GM19238 (cell line): ENCODE results near the gene PLGRKT.
"Not testable (repeated sequence)": the region's sequence is repeated elsewhere in the genome, so short reads cannot be mapped to it uniquely, and the experiment has no call there.

Source experiments
- DNase-seq: peaks from one replicate; pipeline ENCODE4 v3.0.0; 2011; ENCODE audit warnings: low spot score; ENCODE audit not compliant: insufficient read length

PLGRKT gene

DNA sequence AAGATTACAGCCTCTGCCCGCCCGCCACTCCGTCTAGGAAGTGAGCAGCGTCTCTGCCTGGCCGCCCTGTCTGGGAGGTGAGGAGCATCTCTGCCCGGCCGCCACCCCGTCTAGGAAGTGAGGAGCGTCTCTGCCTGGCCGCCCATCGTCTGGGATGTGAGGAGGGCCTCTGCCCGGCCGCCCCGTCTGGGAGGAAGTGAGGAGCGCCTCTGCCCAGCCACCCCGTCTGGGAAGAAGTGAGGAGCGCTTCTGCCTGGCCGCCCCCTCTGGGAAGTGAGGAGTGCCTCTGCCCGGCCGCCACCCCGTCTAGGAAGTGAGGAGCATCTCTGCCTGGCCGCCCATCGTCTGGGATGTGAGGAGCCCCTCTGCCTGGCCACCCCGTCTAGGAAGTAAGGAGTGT is 4.8 kb downstream of the PLGRKT start:
- not testable (repeated sequence) for DNase-seq

DNA sequence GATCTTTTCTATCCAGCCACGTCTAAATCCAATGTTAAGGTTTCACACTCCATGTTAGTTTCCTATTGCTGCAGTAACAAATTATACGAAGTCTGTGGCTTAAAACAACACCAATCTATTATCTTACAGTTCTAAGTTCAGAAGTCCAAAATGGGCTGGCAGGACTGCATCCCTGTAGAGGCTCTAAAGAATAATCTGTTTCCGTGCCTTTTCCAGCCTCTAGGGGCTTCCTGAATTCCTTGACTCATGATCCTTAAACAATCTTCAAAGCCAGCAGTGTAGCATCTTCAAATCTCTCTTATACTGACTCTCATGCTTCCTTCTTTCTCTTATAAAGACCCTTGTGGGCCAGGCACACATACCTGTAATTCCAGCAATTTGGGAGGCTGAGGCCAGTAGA is 6.8 kb downstream of the PLGRKT start:
- no peak for DNase-seq

DNA sequence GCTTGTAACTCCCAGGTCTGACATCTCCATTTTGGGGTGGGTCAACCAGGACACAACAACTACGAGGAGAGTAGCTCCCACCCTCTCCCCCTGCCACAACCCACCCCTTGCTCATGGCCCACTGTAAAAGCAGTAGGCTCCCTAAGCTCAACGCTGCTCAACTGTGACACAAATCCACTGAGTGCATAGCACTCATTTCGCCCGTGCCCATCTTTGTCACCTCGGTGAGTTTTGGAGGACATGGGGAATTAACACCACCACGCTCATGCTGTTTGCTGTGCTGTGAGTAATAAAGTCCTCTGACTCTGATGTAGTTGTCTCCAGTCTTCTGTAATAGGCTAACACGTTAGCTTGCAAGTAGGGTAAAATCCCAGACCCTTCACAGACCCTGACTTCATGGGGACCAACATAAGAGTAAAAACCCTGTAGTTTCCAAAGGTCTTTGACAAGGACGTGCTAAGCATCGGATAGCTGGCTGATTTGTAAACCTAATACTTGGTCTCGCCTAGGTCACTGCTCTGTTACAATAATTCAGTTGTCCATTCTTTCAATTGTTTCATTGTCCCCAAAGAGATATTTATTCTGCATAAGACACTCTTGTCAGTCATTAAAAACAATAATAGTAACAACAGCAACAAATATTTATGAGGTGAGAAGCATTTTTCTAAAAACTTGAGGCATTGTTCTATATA is 7.7 kb downstream of the PLGRKT start:
- DNase-seq: no peak

DNA sequence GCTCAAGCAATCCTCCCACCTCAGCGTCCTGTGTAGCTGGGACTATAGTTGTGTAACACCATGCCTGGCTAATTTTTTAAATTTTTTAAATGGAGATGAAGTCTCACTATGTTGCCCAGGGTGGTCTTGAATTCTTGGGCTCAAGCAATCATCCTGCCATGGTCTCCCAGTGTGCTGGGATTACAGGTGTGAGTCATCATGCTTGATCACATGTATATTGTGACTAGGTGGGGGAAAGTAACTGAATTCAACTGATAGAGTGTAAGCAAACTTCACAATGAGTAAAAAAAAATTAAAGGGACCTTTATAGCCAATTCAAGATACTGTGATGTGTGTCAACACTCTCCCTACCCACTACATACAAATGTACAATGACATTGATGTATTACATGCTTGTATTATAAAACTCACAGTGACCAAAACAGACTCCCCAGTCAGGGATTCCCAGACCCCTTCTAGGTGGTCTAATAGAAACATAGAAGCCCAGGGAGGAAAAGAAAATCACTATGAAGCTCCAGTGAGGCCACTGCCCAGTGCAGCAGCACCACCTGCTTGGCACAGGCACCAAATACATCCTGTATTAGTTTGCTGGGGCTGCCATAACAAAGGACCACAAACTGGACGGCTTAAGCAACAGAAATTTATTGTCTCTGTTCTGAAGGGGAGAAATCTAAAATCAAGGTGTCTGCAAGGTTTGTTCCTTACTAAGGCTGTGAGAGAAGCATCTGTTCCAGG is 8.8 kb downstream of the PLGRKT start:
- no peak for DNase-seq

DNA sequence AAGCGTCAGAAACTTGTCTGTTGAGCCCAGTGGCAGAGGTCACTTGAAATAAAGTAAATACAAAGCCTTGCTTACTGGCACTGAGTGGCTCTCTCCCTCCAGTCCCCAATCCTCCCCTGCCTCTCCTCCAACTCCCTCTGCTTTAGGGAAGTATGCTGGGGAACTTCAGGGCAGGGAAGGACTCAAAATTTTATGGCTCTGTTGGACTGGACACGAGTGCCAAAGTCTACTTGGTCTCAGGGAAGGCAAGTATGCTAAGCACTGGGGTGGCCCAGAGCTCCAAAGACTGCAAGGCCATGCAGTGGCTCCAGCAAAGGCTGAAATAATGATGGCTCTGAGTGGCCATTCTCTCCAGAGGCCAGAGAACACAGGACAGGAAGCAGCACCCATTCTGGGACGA is 9.6 kb downstream of the PLGRKT start:
- DNase-seq: no peak

DNA sequence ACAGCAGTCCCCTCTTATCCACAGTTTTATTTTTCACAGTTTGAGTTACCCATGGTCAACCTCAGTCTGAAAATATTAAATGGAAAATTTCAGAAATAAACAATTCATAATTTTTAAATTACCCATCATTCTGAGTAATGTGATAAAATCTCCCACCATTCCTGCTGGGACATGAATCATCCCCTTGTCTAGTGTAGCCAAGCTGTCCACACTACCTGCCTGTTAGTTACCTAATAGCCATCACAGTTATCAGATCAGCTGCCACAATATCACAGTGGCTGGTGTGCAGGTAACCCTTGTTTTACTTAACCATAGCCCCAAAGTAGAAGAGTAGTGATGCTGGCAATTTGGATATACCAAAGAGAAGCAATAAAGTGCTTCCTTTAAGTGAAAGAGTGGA is 10.7 kb downstream of the PLGRKT start:
- DNase-seq: no peak

DNA sequence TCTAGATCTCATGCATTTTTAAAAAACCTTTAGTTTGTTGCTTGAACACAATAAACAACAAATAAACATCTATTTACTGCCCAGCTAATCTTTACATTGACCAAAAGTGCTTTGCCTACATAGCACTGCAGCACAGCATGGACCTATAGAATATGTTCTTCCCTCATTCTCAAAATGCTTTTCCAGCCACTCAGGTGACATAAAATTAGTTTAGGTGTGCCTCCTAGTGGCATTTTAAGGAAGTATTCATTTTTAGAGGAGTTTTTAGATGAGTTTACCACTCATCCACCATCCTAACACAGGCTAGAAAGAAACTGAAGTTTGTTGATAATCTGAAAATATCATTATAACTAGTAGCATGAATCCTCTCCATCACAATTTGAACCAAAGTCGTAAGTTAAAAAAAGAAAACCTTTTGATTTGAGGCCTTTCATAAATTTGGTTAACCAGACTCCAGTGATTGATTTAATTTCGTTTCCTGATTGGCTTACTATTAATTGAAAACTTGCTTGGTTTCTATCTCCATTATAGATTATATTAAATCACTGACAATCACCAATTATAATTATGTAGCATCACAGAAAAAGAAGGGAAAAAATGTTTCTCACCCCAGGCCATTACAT is 12.6 kb downstream of the PLGRKT start:
- no peak for DNase-seq

DNA sequence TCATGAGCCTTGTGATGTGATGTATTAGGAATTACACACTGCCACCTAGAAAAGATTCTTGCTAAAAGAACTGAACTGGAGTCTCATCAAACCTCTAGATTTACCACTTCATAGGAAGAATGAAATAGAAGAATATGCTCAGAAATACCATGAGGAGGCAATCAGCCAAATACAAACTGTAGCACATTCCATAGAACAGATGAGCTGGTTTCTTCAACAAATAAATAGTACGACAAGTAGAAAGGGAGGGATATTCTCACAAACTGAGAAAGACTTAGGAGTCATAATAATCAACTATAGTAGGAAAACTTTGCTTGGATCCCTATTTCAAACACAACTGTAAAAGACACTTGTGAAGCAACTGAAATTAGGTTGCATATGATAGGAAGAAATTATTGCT is 15.4 kb downstream of the PLGRKT start:
- DNase-seq: no peak

DNA sequence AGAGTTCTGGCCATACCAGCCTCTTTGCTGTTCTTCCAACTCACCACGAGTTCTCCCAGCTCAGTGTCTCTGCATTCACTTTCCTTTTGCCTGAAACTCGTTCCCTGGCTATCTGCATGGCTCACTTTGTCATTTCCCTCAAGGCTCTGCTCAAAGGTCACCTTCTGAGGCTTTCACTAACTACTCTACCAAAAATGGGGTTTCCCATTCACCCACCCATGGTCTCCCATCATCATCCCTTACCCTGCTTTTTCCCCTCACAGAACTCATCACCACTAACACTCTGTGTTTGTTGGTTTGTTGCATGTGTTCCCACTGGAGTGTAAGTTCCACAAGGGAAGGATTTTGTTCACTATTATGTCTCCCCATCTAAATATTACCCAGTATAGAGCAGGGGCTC is 16.6 kb downstream of the PLGRKT start:
- DNase-seq: no peak

DNA sequence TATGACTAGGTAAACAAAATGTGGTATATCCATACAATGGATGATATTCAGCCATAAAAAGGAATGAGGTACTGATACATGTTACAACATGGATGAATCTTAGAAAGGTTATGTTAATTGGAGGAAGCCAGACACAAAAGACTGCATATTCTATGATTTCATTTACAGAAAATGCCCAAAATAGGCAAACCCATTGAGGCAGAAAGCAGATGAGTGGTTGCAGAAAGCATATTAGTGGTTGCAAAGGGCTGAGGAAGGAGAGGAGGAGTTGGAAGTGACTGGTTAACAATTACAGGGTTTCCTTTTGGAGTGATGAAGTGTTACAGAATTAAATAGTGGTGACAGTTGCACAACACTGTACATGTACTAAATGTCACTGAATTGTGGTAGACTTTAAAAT is 17.7 kb downstream of the PLGRKT start:
- DNase-seq: no peak

DNA sequence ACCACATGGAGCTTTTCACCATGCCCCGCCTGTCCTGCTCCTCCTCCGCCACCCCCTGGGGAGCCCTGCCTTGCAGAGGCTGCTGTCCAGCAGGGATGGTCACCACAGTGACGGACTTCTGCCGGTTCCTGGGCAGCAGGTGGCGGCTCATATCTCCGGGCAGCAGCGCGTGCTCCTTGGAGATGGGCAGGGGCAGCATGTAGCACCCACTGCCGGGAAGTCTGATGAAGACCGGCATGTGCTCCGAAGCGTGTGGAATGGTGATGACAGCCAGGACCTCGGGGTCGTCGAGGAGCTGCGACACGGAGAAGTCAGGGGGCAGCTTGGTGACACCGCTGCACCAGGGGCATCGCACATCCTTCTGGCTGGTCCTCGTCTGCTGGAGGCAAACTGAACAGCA is 19.2 kb downstream of the PLGRKT start:
- no peak for DNase-seq

DNA sequence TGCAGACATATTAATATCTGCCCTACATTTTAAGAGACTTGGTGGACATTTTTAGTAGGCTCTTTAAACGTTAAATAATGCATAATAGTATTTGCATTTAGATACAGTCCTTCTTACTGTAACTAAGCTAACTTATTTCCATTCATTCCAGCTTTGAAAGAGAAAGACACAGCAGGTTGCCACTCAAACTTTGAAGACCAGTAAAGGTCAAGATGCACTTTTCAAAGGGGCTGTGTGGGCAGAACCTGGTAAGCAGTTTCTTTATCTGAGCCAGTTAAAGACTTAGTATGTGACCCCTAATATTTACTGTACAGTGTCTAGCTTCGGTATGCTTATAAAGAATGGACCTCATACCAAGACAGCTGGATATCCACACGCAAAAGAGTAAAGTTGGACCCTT is 20.8 kb downstream of the PLGRKT start:
- no peak for DNase-seq

DNA sequence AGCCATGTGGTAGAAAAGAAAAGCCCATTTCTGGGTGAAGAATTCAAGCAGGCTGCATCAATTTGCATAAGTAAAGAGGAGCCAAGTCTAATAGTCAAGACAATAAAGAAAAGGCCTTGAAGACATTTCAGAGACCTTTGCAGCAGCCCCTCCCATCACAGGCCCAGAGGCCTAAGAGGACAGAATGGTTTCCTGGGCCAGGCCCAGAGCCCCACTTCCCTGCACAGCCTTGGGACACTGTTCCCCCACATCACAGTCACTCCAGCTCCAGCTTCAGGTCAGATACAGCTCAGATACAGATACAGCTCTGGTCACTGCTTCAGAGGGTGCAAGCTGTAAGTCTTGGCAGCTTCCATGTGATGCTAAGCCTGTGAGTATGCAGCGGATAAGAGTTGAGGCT is 29.1 kb downstream of the PLGRKT start:
- DNase-seq: no peak

DNA sequence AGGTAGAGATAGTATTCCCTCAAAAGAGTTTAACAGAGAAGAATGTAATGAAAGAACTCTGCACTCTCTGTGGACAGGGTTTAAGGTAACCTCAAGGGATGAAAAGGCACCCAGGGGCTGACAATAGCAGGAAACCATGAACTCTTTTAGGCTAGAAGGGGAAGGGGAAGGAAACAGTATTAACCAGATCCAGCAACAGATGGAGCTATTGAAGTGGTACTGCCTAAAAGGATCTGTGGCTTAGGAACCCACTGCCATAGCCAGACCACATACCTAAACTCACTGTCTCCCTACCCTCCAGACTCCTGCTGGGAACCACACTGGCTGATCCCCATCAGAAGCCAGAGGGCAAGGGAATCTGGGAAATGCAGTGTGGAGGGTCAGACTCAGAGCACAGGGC is 35.5 kb downstream of the PLGRKT start:
- DNase-seq: no peak

DNA sequence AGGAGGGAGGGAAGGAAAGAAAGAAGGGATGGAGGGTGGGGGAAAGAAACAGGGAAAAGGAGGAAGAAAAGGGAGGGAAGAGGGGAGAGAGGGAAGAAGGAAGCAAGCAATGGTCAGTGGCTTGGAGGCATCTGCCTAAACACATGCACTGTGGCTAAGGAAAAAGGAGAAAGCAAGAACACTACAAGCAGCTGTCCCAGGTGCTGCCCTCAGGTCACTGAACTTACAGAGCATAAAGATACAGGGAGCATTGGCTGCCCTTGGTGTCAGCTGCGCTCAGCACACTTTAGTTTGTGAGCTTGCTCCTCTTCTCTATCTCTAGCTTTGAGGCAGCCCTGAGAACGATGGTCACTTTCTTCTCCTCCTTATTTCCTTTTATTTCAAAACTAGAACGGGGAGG is 40.2 kb downstream of the PLGRKT start:
- DNase-seq: not testable (repeated sequence)

DNA sequence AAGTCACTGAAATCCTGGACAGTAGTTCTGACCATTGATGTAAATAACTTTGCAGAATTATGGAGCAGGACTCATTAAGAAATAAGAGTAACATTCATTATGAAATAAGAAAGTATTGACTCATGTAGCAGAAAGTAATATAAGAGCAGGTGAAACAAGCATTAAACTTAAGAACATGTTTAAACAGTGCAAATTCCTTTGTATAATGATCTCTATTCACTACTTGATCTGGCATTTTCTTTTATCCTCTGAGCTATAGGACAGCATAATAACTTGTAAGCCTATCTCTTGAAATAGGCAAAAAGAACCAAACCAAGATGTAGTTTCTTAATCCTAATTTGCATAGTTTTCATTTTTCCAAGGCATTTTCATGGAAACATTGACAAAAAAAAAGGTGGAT is 42.3 kb downstream of the PLGRKT start:
- DNase-seq: no peak

DNA sequence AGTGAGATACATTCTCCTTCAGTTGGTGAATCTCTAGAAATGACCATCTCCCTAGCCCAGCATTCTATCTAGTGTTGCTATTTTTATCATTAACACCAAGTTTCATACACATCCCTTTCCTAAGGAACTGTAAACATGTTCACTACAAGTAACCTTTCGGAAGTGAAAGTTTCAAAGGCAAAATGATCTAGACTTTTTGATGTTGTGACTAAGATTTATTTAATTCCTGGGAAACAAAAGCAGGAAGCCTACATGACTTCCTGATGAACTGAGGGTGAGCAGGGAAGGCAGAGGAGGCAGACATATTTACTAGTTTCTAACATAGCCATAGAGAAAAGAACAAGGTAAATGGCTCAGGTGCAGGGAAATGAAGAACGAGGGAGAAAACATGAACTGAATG is 43.7 kb downstream of the PLGRKT start:
- not testable (repeated sequence) for DNase-seq

DNA sequence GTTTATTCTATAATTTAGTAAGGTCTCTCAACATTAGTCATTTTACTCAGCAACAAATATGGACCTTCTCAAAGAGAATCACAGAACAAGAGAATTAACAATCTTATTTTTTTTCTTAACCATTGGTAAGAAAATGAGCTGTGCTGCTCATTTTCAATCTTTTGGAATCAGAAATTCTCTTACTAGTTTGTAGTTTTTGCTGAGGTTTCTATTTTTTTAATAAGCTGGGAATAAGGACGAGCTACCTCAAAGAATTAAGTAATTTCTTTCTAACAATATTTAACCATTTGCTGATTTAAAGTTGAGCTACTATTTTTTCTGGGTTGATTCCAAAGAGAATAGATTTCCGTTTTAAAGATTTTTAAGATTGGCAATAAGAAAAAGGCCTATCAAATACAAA is 44.2 kb downstream of the PLGRKT start:
- DNase-seq: no peak

DNA sequence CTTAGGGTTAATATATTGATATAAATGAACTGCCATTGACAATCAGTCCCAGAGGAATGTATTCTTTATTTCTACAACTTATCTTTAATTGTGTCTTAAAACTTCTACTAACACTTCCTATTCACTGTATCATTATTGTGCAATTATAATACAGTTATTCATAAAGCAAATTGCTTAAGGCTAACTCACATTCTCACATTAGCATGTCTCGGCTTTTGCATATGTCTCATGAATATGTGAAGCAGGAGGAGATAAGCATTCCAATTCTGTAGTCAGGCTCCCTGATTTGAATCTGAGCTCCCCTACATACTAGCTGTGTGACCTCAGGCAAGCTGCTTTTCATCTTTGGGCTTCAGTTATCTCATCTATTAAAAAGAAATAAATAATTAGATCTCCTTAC is 45.4 kb downstream of the PLGRKT start:
- DNase-seq: no peak

DNA sequence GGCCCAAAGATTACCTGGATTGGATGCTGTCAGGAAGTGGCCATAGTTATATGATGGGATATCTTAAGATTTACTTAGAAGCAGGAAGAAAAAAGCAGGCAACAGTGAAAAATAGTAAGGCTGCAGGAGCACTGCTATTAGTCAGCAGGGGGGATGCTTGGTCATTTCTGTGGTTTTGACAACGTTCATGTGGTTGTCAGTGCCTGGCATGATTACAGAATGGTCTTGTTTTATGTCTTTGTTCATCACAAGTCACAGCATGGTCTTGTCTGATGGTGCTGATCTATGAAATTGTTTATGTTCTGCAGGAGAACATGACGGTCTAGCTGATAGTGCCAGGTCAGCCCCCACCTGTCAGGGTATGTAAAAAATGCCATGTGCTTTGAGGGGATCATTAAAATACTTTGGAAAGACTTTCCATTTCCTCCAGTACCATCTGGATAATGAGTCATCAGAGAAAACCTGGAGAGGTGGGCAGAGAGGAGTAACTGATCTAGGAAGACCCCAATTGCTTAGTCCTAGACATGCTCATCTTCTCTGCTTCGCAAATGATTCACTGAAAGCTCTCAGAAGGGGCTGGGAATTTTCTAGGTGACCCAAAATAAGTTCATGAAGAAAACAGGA is 48.5 kb downstream of the PLGRKT start:
- DNase-seq: no peak

DNA sequence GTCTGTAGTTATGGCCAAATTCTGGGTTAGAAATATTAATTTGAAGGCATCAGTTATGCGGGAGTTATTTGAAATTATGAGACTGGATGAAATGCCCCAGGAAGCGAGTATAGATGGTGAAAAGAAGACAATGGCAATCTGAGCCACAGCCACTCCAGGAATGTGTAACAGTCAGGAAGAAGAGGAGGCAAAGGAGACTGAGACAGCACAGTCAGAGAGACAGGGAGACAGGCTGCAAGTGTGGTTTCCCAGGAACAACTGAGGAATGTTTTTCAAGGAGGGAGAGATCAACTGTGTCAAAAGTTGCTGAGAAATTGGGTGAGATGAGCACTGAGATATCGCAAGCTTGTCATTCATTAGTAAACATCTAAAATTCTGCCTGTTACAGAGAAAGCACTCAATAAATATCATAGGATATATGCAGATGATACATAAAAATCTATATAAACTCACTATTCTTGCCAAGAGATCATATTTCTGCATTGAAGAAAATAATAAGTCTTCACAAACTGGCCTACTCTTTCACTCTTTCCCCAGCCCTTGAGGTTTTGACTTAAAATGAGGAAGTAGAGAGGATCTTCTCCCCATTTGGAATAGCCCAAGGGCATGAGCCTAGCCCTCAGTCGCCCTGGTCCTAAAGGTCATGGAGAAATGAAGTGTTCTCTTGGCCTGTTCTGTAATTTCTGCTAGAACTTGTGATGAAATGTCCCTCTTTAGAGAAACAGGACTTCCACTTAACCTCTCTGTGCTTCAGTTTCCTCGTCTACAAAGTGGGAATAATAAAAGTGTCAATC is 49.5 kb downstream of the PLGRKT start:
- no peak for DNase-seq

DNA sequence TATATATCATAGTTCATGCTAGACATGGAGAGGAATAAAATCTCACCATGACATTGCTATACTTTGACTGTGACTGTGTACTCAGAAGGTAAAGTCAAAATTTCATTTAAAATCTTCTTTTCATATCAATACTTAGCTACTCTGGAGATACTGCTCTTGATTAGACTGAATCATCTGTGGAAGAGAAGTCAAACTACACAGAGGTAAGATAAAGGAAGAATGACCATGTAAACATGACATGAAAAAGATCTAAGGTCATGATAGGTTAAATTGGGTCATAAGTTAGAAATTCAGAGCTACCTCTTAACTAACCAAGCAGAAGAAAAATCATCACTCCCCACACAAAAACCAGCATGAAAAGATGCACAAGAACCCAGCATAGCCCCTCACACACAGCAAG is 53.3 kb downstream of the PLGRKT start:
- DNase-seq: no peak
